Peyer's patch (tissue), 4 donors: ENCODE data around the gene BNIP3.

ENCODE experiments used
- POLR2A ChIP-seq, 2 donors: fragments of 450-650 bp; IDR thresholded peaks; one replicate each; pipeline ENCODE4 v1.5.1; 2017; ENCODE audit warnings: antibody characterized with exemption in 2 of 2, mild to moderate bottlenecking in 2 of 2, moderate library complexity in 2 of 2
- TF ChIP-seq, protein P1 (sequence below), 6 experiments: fragments of 450-650 bp in 4 of 6; fragments of 200-600 bp in 2 of 6; sonication (generic) in 1 of 6; IDR thresholded peaks; one replicate each; pipeline ENCODE4 v1.5.1; 2017 to 2019; ENCODE audit warnings: antibody characterized with exemption in 6 of 6, mild to moderate bottlenecking in 3 of 6, moderate library complexity in 1 of 6

DNA sequence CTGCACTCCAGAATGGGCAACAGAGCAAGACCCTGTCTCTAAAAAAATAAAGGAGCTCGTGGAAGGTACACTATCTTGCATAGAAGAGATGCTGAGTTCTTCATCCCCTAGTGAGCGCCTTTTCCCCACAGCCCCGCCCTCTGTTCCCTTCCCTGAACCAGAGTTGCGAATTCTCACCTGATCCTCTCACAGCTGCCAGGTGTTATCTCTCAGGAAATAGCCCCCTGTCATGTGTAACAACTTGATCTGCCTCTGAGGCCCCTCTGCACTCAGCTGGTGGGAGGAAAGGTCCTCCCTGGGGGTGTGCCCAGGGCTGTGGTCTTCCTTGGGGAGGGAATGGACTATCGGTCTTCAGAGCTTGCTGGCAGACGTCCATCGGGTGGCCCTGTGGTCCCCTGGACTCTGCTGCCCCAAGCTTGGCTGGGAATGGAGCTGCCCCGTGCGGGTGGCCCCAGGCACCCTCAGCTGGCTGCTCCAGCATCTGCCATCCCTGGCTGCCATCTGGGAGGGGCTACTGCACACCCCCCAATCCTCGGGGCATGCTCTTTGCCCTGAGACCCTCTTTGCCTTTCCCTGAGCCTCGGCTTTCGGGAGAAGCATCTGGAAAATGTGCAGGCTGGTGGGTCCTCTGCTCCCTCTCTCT lies 21.7 kb upstream of the BNIP3 start:
- TF ChIP-seq POLR2A (IDR thresholded peaks at IDR 0.05): no peak
- TF ChIP-seq, protein P1, sequence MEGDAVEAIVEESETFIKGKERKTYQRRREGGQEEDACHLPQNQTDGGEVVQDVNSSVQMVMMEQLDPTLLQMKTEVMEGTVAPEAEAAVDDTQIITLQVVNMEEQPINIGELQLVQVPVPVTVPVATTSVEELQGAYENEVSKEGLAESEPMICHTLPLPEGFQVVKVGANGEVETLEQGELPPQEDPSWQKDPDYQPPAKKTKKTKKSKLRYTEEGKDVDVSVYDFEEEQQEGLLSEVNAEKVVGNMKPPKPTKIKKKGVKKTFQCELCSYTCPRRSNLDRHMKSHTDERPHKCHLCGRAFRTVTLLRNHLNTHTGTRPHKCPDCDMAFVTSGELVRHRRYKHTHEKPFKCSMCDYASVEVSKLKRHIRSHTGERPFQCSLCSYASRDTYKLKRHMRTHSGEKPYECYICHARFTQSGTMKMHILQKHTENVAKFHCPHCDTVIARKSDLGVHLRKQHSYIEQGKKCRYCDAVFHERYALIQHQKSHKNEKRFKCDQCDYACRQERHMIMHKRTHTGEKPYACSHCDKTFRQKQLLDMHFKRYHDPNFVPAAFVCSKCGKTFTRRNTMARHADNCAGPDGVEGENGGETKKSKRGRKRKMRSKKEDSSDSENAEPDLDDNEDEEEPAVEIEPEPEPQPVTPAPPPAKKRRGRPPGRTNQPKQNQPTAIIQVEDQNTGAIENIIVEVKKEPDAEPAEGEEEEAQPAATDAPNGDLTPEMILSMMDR (IDR thresholded peaks at IDR 0.05): no peak
